Measurements from ENCODE around the gene PODN.

The PODN gene

GRCh38 chr1:53091841-53092645 lies 30.0 kb downstream of the PODN start:
- peak; percentile 57 for DNase-seq

- no peak for DNase-seq
These were observed 30.8 kb downstream of the PODN start for GRCh38 chr1:53092659-53093450.

DNA sequence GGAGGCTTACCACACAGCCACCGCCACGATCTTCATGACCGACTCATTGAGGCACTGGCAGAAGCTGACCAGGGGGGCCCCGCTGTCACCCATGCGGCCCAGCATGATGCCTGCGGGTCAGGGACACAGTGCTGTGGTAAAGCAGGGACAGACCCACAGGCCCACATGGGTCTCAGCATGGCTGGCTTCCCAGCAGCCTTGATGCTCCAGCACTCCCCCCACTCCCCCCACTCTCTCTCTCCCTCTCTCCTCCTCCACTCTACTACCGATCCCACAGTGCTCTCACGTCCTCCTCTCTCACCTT lies 31.4 kb downstream of the PODN start:
- DNase-seq = no peak

DNA sequence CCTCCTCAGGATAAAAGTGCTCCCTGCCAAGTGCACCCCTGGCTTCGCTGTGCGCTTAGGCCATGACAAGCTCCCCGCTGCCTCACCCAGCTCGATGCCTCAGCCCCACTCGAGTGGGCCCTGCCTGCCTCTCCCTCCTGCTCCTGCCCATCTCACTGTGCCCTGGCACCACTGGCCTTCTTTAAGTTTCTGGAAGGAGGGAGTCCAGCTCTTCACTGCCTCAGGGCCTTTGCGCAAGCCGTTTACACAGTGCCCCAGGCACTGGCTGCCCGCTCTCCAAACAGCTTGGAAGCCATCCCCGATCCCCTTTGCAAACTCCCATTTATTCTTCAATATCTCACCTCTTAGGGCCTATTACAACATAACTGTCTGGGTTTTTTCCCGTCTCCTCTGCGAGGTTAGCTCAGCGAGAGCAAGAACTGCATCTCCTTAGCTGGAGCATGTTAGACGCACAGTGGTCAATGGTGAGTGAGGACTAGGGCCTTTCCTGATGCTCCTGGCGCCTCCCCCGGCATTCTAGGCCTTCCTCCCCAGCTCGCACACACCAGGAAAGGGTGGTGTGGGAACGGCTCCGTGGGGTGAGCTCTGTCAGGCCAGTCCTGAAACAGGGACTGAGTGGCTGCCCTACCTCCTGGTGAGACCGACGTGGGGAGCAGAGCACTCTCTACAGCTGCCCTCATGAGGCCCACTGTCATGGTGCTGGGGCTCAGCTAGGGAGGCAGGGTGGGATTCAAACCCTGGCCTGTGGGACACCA lies 31.9 kb downstream of the PODN start:
- DNase-seq = no peak

DNA sequence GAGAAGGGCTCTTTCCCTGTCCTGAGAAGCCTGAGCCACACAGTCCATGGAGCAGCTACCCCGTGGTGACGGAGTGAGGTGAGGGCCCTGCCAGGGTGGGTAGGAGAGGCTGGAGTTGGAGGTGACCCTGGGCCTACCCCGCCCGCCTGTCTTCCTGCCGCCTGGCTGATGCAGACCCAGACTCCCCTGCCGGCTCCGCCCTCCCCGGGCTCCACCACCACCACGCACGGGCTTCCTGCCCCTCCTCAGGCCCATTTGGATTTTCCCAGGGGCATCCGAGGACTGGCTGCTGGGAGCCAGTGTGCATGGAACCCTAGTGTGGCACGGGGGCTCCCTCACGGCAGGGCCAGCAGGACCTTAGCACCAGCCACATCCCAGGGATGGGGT lies 32.5 kb downstream of the PODN start:
- DNase-seq = no peak

DNA sequence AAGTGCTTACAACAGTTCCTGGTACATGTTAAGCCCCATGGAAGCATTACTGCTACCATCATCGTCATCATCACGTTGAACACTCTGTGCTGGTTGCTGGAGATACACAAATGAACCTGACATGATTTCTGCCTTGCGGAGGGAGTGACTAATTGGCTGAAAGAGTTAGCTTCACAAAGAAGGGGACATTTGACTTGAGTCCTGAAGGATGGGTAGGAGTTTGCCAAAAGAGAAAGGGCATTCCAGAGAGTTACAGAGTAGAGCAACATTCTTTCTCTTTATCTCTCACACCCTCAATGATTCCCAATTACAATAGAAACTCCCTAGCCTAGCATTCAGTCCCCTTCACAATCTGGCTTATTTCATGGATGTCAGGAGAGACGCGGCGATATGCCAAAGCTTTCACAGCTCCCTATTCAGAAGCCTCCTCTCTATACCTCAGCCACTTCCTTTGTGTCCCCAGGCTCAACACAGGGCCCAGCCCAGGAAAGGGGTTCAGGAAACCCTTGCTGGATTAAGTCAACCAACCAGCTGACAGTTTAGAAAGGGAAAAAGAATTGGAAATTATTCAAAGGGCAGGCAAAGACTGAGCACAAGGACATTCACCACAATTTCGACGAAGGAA lies 42.4 kb downstream of the PODN start:
- DNase-seq = peak; percentile 1

GRCh38 chr1:53107090-53107489 lies 45.1 kb downstream of the PODN start:
- DNase-seq = no peak

GRCh38 chr1:53107570-53108322 lies 45.7 kb downstream of the PODN start:
- DNase-seq = no peak

GRCh38 chr1:53108646-53109580 lies 46.9 kb downstream of the PODN start:
- no peak for DNase-seq

- peak; percentile 94 for DNase-seq
These were observed 48.5 kb downstream of the PODN start for GRCh38 chr1:53110370-53111072.

GRCh38 chr1:53111073-53111556 lies 49.1 kb downstream of the PODN start:
- DNase-seq = peak; percentile 8

DNA sequence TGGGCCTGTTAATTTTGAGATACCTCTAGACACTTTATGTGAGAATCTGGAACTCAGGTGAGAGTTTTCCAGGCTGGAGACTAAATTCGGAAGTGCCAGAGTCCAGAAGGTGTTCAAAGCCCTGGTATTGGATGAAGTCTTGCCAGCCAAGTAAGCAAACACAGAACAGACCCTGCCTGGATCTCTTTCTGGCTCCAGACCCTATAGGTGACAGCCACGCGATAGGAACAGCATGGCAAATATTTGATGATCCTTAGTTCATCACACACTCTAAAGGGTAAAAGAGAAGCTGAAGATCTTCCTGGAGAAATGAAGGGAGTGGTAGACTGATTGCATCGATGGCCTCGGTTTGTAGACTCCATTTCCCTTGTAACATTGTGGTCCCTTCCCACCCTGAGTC lies 49.7 kb downstream of the PODN start:
- DNase-seq = no peak

- no peak for DNase-seq
These were observed 50.3 kb downstream of the PODN start for GRCh38 chr1:53112271-53112774.

DNA sequence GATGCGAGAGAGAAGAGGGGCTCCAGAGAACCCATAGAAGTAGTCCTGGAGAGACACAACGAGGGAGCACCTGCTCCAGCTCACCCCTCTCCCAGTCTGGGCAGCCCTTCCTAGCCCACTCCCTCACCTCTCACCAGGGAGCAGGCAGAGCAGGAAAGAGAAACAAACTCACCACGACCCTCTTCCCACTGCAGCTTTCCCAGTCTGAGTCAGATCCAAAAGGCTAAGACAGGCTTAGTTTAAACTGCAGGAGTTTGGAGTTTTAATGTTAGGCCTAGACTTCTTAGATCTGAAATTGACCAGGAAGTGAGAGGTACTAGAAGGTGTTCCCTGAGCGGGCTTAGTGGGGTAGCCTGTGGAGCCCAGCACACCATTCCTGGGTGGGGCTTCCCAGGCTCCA lies 50.8 kb downstream of the PODN start:
- no peak for DNase-seq

DNA sequence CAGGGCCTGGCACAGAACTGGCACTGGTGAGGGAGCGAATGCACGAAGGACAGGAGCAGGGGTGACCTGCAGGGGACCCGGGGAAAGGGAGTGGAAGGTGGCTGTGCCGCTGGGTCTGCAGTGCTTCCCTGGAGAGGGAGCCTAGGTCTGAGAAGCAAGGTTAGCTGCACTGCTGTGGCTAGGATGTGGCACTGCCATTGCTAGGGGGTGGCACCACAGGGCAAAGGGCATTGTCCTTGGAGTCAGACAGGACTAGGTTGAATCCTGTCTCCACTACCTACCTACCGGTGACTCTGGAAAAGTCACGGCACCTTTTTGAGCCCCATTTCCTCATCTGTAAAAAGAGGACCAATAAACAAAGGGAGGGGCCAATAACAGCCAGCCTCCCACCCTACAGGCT lies 52.1 kb downstream of the PODN start:
- DNase-seq = no peak

GRCh38 chr1:53114581-53115400 lies 52.8 kb downstream of the PODN start:
- DNase-seq = no peak

DNA sequence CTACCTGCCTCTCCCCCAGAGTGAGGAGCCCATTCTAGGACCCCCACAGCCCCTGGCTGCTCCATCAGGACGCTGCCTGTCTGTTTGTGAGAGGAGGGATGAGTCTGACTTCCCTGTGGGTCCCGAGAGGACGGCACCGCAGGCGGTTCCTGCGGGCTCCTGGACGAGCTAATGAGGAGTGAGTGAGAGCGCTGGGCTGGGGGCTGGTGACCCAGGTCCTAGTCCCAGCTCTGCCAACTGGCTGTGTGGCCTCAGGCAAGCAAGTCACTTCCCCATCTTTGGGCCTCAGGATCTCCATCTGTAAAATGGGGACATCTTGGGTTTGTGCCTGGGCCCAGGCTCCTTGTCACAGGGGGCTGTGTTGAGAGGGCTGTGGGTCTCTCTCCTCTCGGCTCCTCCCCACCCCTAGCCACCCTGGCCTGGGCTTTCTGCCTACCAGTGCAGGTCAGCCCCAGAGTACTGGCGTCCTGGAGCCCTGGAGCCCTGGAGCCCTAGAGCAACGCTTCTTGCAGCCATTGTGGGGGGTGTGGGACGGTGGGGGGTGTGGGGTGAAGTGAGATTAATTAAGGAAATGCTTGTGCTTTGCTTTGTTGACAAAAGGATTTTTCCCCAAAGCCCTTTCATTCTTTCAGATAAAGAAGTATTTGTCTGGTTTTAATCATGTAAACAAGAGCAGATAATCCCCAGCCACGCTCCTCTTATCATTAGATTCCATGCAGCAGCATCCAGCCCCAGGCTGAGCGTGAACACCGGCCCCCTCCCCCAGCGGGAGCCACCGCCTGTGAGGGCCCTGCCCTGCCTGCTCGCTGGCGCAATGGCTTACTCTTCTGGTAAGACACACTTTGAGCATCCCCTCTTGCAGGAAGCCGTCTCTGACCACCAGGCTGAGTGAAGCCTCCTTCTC lies 53.6 kb downstream of the PODN start:
- DNase-seq = no peak

DNA sequence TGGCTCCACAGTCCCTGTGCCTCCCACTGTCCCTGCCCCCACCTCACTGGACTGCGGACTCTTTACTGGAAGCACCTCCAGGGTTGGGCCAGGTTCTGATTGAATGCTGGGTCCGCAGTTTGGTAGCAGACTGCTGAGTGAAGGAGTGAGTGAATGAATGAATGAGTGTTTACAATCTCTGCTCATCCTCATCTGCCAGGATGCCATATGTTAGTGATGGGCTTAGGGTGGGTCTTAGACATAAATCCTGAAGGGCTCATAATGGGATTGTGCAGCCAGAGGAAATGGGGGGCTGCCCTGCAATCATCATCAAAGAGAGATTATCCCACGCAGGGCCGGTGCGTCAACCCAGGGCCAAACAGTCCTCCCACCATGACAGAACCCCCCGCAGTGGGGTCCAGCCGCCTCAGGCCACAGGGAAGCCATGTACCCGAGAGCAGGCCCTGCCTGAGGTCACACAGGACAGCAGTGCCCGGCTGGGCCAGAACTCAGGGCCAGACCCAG lies 54.3 kb downstream of the PODN start:
- no peak for DNase-seq
